Loucy (cell line): ENCODE measurements around the gene CAMTA1.

Experiments
- CTCF ChIP-seq: fragments of 200-600 bp; sonication (generic); conservative IDR thresholded peaks from 2 replicates; pipeline ENCODE4 v1.5.1; 2014; ENCODE audit warnings: mild to moderate bottlenecking, antibody characterized with exemption, low read length
- EZH2phosphoT487 ChIP-seq: fragments of 200-600 bp; IDR thresholded peaks from 2 replicates; pipeline ENCODE4 v1.6.1; 2018; ENCODE audit warnings: antibody characterized with exemption, mild to moderate bottlenecking, moderate library complexity, borderline replicate concordance

- no peak for TF ChIP-seq CTCF
- TF ChIP-seq EZH2phosphoT487: no peak
Measured at GRCh38 chr1:7471836-7472235, 686.6 kb downstream of the CAMTA1 start.
